ENCODE data around the gene HS3ST3A1.

The HS3ST3A1 gene

GRCh38 chr17:13531721-13532120 is 70.0 kb downstream of the HS3ST3A1 start:
- no peak for TF ChIP-seq POU2F2 (IDR thresholded peaks at IDR 0.05; ENCODE audit: low read depth, low read length)
- no peak for TF ChIP-seq SPI1 (IDR thresholded peaks at IDR 0.05; ENCODE audit: low read depth, low read length)
- no peak for TF ChIP-seq POLR2AphosphoS5 (IDR thresholded peaks at IDR 0.05; ENCODE audit: low read depth, low read length)
- no peak for TF ChIP-seq PAX5 (IDR thresholded peaks at IDR 0.05; ENCODE audit: insufficient read depth, low read length, severe bottlenecking)
- TF ChIP-seq POLR2A (IDR thresholded peaks at IDR 0.05; ENCODE audit: low read depth, low read length): no peak
- TF ChIP-seq TAF1 (IDR thresholded peaks at IDR 0.05; ENCODE audit: low read depth, low read length): no peak
- DNase-seq (ENCODE audit: insufficient read length, low spot score) (no peak), FAIRE-seq (no peak)

- TF ChIP-seq POLR2A (IDR thresholded peaks at IDR 0.05; ENCODE audit: low read depth, low read length) (no peak), PAX5 (IDR thresholded peaks at IDR 0.05; ENCODE audit: insufficient read depth, low read length, severe bottlenecking) (no peak), POU2F2 (IDR thresholded peaks at IDR 0.05; ENCODE audit: low read depth, low read length) (no peak), TAF1 (IDR thresholded peaks at IDR 0.05; ENCODE audit: low read depth, low read length) (no peak), POLR2AphosphoS5 (IDR thresholded peaks at IDR 0.05; ENCODE audit: low read depth, low read length) (no peak), SPI1 (IDR thresholded peaks at IDR 0.05; ENCODE audit: low read depth, low read length) (no peak)
- FAIRE-seq (no peak), DNase-seq (ENCODE audit: insufficient read length, low spot score) (no peak)
These were observed 75.9 kb downstream of the HS3ST3A1 start for GRCh38 chr17:13525876-13526275.

- FAIRE-seq: no peak
- TF ChIP-seq POLR2AphosphoS5 (IDR thresholded peaks at IDR 0.05; ENCODE audit: low read depth, low read length): no peak
- no peak for TF ChIP-seq PAX5 (IDR thresholded peaks at IDR 0.05; ENCODE audit: insufficient read depth, low read length, severe bottlenecking)
- TF ChIP-seq POU2F2 (IDR thresholded peaks at IDR 0.05; ENCODE audit: low read depth, low read length): no peak
- TF ChIP-seq SPI1 (IDR thresholded peaks at IDR 0.05; ENCODE audit: low read depth, low read length): no peak
- TF ChIP-seq TAF1 (IDR thresholded peaks at IDR 0.05; ENCODE audit: low read depth, low read length): no peak
- TF ChIP-seq POLR2A (IDR thresholded peaks at IDR 0.05; ENCODE audit: low read depth, low read length): no peak
- no peak for DNase-seq (ENCODE audit: insufficient read length, low spot score)
These were observed 78.6 kb downstream of the HS3ST3A1 start for GRCh38 chr17:13523164-13523563.

GRCh38 chr17:13522749-13523148 is 79.0 kb downstream of the HS3ST3A1 start:
- no peak for DNase-seq (ENCODE audit: insufficient read length, low spot score)
- FAIRE-seq: no peak
- no peak for TF ChIP-seq POLR2AphosphoS5 (IDR thresholded peaks at IDR 0.05; ENCODE audit: low read depth, low read length)
- no peak for TF ChIP-seq SPI1 (IDR thresholded peaks at IDR 0.05; ENCODE audit: low read depth, low read length)

- no peak for TF ChIP-seq POU2F2 (IDR thresholded peaks at IDR 0.05; ENCODE audit: low read depth, low read length)
- TF ChIP-seq TAF1 (IDR thresholded peaks at IDR 0.05; ENCODE audit: low read depth, low read length): no peak
- no peak for TF ChIP-seq POLR2AphosphoS5 (IDR thresholded peaks at IDR 0.05; ENCODE audit: low read depth, low read length)
- no peak for TF ChIP-seq SPI1 (IDR thresholded peaks at IDR 0.05; ENCODE audit: low read depth, low read length)
- no peak for TF ChIP-seq POLR2A (IDR thresholded peaks at IDR 0.05; ENCODE audit: low read depth, low read length)
- TF ChIP-seq PAX5 (IDR thresholded peaks at IDR 0.05; ENCODE audit: insufficient read depth, low read length, severe bottlenecking): no peak
- FAIRE-seq: no peak
- no peak for DNase-seq (ENCODE audit: insufficient read length, low spot score)
These were observed 79.9 kb downstream of the HS3ST3A1 start for GRCh38 chr17:13521784-13522183.

- no peak for DNase-seq (ENCODE audit: insufficient read length, low spot score)
- TF ChIP-seq POLR2AphosphoS5 (IDR thresholded peaks at IDR 0.05; ENCODE audit: low read depth, low read length) (no peak), PAX5 (IDR thresholded peaks at IDR 0.05; ENCODE audit: insufficient read depth, low read length, severe bottlenecking) (no peak), TAF1 (IDR thresholded peaks at IDR 0.05; ENCODE audit: low read depth, low read length) (no peak), POU2F2 (IDR thresholded peaks at IDR 0.05; ENCODE audit: low read depth, low read length) (no peak), POLR2A (IDR thresholded peaks at IDR 0.05; ENCODE audit: low read depth, low read length) (no peak), SPI1 (IDR thresholded peaks at IDR 0.05; ENCODE audit: low read depth, low read length) (no peak)
- FAIRE-seq: no peak
These were observed 80.7 kb downstream of the HS3ST3A1 start for GRCh38 chr17:13520899-13521572.

GRCh38 chr17:13518261-13519000 is 83.3 kb downstream of the HS3ST3A1 start:
- TF ChIP-seq PAX5 (IDR thresholded peaks at IDR 0.05; ENCODE audit: insufficient read depth, low read length, severe bottlenecking) (no peak), POLR2A (IDR thresholded peaks at IDR 0.05; ENCODE audit: low read depth, low read length) (no peak), SPI1 (IDR thresholded peaks at IDR 0.05; ENCODE audit: low read depth, low read length) (no peak), POLR2AphosphoS5 (IDR thresholded peaks at IDR 0.05; ENCODE audit: low read depth, low read length) (no peak), POU2F2 (IDR thresholded peaks at IDR 0.05; ENCODE audit: low read depth, low read length) (no peak), TAF1 (IDR thresholded peaks at IDR 0.05; ENCODE audit: low read depth, low read length) (no peak)
- FAIRE-seq: no peak

GRCh38 chr17:13513039-13513405 is 88.7 kb downstream of the HS3ST3A1 start:
- FAIRE-seq (no peak), DNase-seq (ENCODE audit: insufficient read length, low spot score) (no peak)
- no peak for TF ChIP-seq SPI1 (IDR thresholded peaks at IDR 0.05; ENCODE audit: low read depth, low read length)
- TF ChIP-seq POU2F2 (IDR thresholded peaks at IDR 0.05; ENCODE audit: low read depth, low read length): no peak
- TF ChIP-seq TAF1 (IDR thresholded peaks at IDR 0.05; ENCODE audit: low read depth, low read length): no peak
- no peak for TF ChIP-seq POLR2AphosphoS5 (IDR thresholded peaks at IDR 0.05; ENCODE audit: low read depth, low read length)

More at GRCh38 chr17:13518261-13519000, 83.3 kb downstream of the HS3ST3A1 start:
- DNase-seq (ENCODE audit: insufficient read length, low spot score): no peak

GRCh38 chr17:13510062-13510461 is 91.7 kb downstream of the HS3ST3A1 start:
- FAIRE-seq (no peak), DNase-seq (ENCODE audit: insufficient read length, low spot score) (no peak)
- TF ChIP-seq POLR2AphosphoS5 (IDR thresholded peaks at IDR 0.05; ENCODE audit: low read depth, low read length) (no peak), SPI1 (IDR thresholded peaks at IDR 0.05; ENCODE audit: low read depth, low read length) (no peak), POU2F2 (IDR thresholded peaks at IDR 0.05; ENCODE audit: low read depth, low read length) (no peak), POLR2A (IDR thresholded peaks at IDR 0.05; ENCODE audit: low read depth, low read length) (no peak), TAF1 (IDR thresholded peaks at IDR 0.05; ENCODE audit: low read depth, low read length) (no peak), PAX5 (IDR thresholded peaks at IDR 0.05; ENCODE audit: insufficient read depth, low read length, severe bottlenecking) (no peak)

Data from GM12891 (cell line).